ENCODE results near the gene CBLC. TPM values are rescaled to one million over a fixed set of nuclear protein-coding genes. Genes with fewer than 3 reads are reported as not detected.

CBLC gene
- total RNA-seq, 1 experiment from 2014 or later = 25.4 TPM

DNA sequence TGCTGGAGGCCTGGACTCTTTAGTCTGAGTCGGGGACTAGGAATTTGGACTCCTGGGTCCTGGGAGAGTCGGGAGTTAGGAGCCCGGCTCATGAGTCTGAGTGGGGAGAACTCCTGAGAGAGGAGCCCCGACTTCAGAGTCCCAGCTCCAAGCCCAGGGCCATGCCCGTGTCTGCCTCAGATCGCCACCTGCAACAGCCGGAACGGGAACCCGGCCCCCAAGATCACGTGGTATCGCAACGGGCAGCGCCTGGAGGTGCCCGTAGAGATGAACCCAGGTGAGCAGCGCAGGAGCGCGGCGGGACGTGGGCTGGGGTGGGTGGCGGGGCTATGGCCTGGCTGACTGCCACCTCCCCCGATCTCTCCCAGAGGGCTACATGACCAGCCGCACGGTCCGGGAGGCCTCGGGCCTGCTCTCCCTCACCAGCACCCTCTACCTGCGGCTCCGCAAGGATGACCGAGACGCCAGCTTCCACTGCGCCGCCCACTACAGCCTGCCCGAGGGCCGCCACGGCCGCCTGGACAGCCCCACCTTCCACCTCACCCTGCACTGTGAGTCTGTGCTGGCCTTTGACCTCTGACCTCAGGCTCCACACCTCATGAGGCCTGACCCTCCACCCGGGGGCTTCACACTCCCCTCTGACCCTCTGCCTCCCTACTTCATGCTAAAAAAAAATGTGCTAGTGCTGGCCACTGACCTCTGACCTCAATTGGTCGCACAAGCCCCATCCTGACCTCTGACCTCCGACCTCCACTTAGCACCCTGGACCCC is 35.6 kb downstream of the CBLC start:
- no peak overlapping the region for H3K4me2 ChIP-seq (ENCODE audit: low read length)
- H3F3A ChIP-seq (ENCODE audit: low read length, unreplicated experiment) = no peaks in the 10 kb centered on the region
- TF ChIP-seq, protein P1, sequence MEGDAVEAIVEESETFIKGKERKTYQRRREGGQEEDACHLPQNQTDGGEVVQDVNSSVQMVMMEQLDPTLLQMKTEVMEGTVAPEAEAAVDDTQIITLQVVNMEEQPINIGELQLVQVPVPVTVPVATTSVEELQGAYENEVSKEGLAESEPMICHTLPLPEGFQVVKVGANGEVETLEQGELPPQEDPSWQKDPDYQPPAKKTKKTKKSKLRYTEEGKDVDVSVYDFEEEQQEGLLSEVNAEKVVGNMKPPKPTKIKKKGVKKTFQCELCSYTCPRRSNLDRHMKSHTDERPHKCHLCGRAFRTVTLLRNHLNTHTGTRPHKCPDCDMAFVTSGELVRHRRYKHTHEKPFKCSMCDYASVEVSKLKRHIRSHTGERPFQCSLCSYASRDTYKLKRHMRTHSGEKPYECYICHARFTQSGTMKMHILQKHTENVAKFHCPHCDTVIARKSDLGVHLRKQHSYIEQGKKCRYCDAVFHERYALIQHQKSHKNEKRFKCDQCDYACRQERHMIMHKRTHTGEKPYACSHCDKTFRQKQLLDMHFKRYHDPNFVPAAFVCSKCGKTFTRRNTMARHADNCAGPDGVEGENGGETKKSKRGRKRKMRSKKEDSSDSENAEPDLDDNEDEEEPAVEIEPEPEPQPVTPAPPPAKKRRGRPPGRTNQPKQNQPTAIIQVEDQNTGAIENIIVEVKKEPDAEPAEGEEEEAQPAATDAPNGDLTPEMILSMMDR (conservative IDR thresholded peaks at IDR 0.05; ENCODE audit: low read depth, low read length) = no peak
- TF ChIP-seq EZH2 (IDR thresholded peaks at IDR 0.05; ENCODE audit: low read length, unreplicated experiment) = no peak
- TF ChIP-seq EZH2phosphoT487 (IDR thresholded peaks at IDR 0.05; ENCODE audit: borderline replicate concordance, low read length) = no peak
- H3K27me3 ChIP-seq (ENCODE audit: low read length) = no peaks in the 10 kb centered on the region
- no peak overlapping the region for H2AFZ ChIP-seq (ENCODE audit: low read length)
- peaks cover 9% of the 10 kb centered on the region for H3K4me1 ChIP-seq (ENCODE audit: insufficient read depth, low read length)
- DNase-seq (no peak), ATAC-seq (no peak)
- BruUV-seq (replicated peaks) = no TSS peak
- ChIA-PET CTCF (no interaction called here), POLR2A (ENCODE audit: unreplicated experiment) (no interaction called here)
- H3K36me3 ChIP-seq (ENCODE audit: low read depth, low read length) = no peaks in the 10 kb centered on the region
- no peaks in the 10 kb centered on the region for H3K9me3 ChIP-seq (ENCODE audit: low read length)
- intact Hi-C loops (cut with micrococcal nuclease) = no loop called here
- no peak overlapping the region for H3K4me3 ChIP-seq (ENCODE audit: low read length)
- H4K20me1 ChIP-seq (ENCODE audit: low read length) = no peaks in the 10 kb centered on the region
- H3K27ac ChIP-seq (ENCODE audit: low read length) = no peak overlapping the region
- H3K9me2 ChIP-seq (replicated peaks; ENCODE audit: low read length) = no peaks in the 10 kb centered on the region
- no peak overlapping the region for H3K9ac ChIP-seq (ENCODE audit: low read length)
- no peaks in the 10 kb centered on the region for H3K79me2 ChIP-seq (ENCODE audit: low read length)

DNA sequence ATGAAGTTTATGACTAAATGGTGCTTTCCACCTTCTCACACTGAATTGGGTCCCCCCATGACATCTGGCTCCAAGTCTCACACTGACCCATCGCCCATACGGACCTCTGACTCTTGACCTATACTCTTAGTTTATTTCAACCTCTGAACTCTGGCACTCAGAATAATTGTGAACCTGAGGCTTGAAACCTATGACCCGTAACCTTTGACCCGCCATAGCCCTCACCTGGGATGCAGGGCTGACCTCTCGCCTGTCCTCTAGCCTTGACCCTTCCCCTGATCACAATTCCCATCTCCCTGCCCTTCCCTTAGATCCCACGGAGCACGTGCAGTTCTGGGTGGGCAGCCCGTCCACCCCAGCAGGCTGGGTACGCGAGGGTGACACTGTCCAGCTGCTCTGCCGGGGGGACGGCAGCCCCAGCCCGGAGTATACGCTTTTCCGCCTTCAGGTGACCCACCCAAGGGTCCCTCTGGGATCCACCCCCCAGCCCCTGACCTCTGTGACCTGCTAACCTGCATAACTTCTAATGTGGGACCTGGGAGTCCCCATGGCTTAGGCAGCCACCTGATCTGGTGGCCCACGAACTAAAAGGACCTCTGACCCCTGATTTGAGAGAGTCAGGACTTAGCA is 36.3 kb downstream of the CBLC start:
- no peak for ATAC-seq
- ChIA-PET CTCF (no interaction called here), POLR2A (ENCODE audit: unreplicated experiment) (no interaction called here)
- Histone ChIP-seq H3F3A (ENCODE audit: low read length, unreplicated experiment) (no peaks in the 10 kb centered on the region), H2AFZ (ENCODE audit: low read length) (no peak overlapping the region), H3K79me2 (ENCODE audit: low read length) (no peaks in the 10 kb centered on the region), H3K9me3 (ENCODE audit: low read length) (no peaks in the 10 kb centered on the region), H3K4me3 (ENCODE audit: low read length) (no peak overlapping the region), H4K20me1 (ENCODE audit: low read length) (no peaks in the 10 kb centered on the region), H3K27ac (ENCODE audit: low read length) (no peak overlapping the region), H3K9ac (ENCODE audit: low read length) (no peak overlapping the region), H3K36me3 (ENCODE audit: low read depth, low read length) (no peaks in the 10 kb centered on the region), H3K27me3 (ENCODE audit: low read length) (no peaks in the 10 kb centered on the region), H3K4me2 (ENCODE audit: low read length) (no peak overlapping the region), H3K9me2 (replicated peaks; ENCODE audit: low read length) (no peaks in the 10 kb centered on the region), H3K4me1 (ENCODE audit: insufficient read depth, low read length) (peaks cover 5% of the 10 kb centered on the region; the same call in 1 of the 2 replicates)
- no peak for DNase-seq
- TF ChIP-seq EZH2 (IDR thresholded peaks at IDR 0.05; ENCODE audit: low read length, unreplicated experiment) = no peak
- no peak for TF ChIP-seq EZH2phosphoT487 (IDR thresholded peaks at IDR 0.05; ENCODE audit: borderline replicate concordance, low read length)
- TF ChIP-seq, protein P1 (conservative IDR thresholded peaks at IDR 0.05; ENCODE audit: low read depth, low read length) = no peak
- intact Hi-C loops (cut with micrococcal nuclease) = no loop called here
- no TSS peak for BruUV-seq (replicated peaks)

DNA sequence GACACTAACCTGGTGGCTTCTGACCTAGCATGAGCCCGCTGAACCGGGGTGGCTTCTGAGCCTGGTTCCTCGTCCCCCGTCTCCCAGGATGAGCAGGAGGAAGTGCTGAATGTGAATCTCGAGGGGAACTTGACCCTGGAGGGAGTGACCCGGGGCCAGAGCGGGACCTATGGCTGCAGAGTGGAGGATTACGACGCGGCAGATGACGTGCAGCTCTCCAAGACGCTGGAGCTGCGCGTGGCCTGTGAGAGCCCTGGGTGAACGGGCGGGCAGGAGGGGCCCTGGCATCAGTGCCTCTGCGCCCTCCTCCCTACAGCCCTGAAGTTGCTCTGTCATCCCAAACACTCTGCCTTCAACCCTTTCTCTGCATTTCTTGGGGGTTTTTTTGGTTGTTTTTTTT is 36.8 kb downstream of the CBLC start:
- Histone ChIP-seq H3K79me2 (ENCODE audit: low read length) (no peaks in the 10 kb centered on the region), H4K20me1 (ENCODE audit: low read length) (no peaks in the 10 kb centered on the region), H3K27ac (ENCODE audit: low read length) (no peak overlapping the region), H3K9me2 (replicated peaks; ENCODE audit: low read length) (no peaks in the 10 kb centered on the region), H3K4me3 (ENCODE audit: low read length) (no peak overlapping the region), H3K9ac (ENCODE audit: low read length) (no peak overlapping the region), H3K4me1 (ENCODE audit: insufficient read depth, low read length) (no peaks in the 10 kb centered on the region; the same call in 1 of the 2 replicates), H3K9me3 (ENCODE audit: low read length) (no peaks in the 10 kb centered on the region), H3F3A (ENCODE audit: low read length, unreplicated experiment) (no peaks in the 10 kb centered on the region), H3K4me2 (ENCODE audit: low read length) (no peak overlapping the region), H3K27me3 (ENCODE audit: low read length) (no peaks in the 10 kb centered on the region), H3K36me3 (ENCODE audit: low read depth, low read length) (no peaks in the 10 kb centered on the region), H2AFZ (ENCODE audit: low read length) (no peak overlapping the region)
- ATAC-seq = no peak
- DNase-seq = no peak
- BruUV-seq (replicated peaks) = no TSS peak
- POLR2A ChIA-PET (ENCODE audit: unreplicated experiment) = no interaction called here
- CTCF ChIA-PET = no interaction called here
- TF ChIP-seq, protein P1 (conservative IDR thresholded peaks at IDR 0.05; ENCODE audit: low read depth, low read length) = no peak
- TF ChIP-seq EZH2phosphoT487 (IDR thresholded peaks at IDR 0.05; ENCODE audit: borderline replicate concordance, low read length) (no peak), EZH2 (IDR thresholded peaks at IDR 0.05; ENCODE audit: low read length, unreplicated experiment) (no peak)
- intact Hi-C loops (cut with micrococcal nuclease) = no loop called here
